Body of pancreas (tissue), 4 donors: ENCODE data around the gene SLC25A42.

ENCODE experiments used
- CTCF ChIP-seq, 7 experiments: fragments of 450-650 bp in 4 of 7; fragments of 200-600 bp in 3 of 7; sonication (generic) in 3 of 7; IDR thresholded peaks; one replicate each; pipeline ENCODE4 v1.5.1; 2016 to 2019; ENCODE audit warnings: antibody characterized with exemption in 7 of 7
- POLR2A ChIP-seq, 3 donors: fragments of 450-650 bp; IDR thresholded peaks; one replicate each; pipeline ENCODE4 v1.6.1; 2016; ENCODE audit warnings: antibody characterized with exemption in 3 of 3, mild to moderate bottlenecking in 2 of 3

GRCh38 chr19:19054315-19054938, 9.4 kb upstream of the SLC25A42 start:
- no peak for TF ChIP-seq POLR2A (IDR thresholded peaks at IDR 0.05)
- no peak for TF ChIP-seq CTCF (IDR thresholded peaks at IDR 0.05)
